HG02763 (cell line): ENCODE measurements around the gene HELZ2.

Source experiments
- ATAC-seq: cut with Tn5 transposase; IDR thresholded peaks from one replicate; pipeline ENCODE4 v1.9.1; 2021; ENCODE audit warnings: mild to moderate bottlenecking, moderate library complexity; ENCODE audit not compliant: unreplicated experiment

Gene HELZ2

DNA sequence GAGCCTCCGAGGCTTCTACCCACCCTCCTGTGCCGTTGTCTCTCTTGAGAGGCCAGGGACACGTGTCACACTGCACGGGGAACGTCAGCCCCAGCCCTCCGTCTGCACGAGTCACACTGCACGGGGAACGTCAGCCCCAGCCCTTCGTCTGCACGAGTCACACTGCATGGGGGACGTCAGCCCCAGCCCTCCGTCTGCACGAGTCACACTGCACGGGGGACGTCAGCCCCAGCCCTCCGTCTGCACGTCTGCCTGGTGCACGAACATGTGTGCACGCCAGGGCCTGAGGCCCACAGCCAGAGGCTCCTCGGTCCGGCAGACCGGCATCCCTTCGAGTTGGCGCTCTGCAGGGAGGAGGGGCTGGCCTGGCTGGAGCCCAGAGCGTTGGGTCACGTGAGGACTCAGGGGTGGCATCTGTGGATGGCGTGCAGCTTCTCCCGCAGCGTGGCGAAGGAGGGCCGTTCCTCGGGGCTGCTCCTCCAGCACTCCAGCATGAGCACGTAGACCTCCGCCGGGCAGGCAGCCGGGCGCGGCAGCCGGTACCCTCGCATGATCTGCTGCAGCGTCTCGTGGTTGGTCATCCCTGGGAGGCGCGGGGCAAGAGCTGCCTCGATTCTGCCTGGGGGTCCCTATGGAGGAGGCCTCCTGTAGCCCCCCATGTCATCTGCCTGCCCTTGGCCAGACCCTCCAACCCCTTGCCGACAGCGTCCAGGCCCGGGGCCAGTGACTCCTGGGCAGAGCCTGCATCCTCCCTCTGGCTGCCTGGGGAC, 33.4 kb downstream of the HELZ2 start:
- no peak for ATAC-seq

DNA sequence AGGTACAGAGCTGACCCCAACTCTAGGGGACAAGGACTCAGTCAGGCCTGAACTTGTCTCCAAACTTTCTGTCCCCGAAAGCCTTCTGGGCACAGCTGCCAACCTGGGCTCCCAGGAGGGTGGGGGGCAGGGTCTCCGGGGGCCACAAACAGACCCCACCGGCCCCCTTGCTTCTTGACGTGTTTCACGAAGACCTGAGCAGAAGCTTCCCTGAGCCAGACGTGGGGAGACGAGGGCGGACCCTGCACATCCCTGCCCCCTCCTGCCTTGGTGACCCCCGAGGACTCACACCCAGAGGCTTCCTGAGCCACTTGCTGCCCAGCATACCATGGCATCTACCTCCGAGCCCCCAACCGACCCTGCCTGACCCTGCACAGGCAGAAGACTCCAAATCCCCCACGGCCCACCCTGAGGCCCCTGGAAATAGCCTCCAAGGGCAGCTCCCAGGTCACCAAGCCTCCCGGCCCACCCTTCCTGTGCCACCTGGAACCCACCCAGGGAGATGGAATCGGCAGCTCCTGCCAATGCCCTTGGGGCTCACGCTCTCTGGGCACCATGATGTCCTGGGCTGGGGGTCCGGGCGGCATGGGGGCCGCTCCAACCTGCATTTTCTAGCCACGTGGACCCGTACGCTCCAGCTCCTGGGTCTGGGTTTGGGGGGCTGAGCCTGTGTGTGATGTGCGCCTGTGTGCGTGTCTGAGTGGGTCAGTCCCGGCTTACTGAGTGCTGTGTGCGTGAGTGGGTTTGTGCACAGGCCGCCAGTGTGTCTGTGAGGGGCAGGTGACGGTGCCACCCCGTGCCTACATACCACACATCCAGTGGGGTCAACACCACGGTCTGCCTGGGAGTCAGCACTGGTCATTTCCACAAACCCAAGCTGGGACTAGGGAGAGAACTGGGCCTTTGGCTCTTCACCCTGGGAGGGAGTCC, 34.3 kb downstream of the HELZ2 start:
- no peak for ATAC-seq

DNA sequence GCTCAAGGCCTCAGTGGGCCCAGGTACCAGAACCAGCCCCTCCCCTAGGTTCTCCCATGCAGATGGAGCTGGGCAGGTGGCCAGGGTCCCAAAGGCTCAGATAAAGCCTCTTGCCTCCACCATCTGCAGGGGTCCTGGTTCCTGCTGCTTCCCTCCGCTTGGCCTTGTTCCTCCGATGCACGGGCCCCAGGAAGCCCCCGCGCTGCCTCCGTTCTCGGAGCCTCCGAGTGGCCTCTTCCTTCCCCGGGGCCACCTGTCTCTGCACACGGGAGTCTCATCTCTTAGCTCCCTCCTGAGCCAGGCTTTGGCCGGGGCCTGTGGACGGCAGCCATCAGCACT, 35.0 kb downstream of the HELZ2 start:
- ATAC-seq, result no peak

DNA sequence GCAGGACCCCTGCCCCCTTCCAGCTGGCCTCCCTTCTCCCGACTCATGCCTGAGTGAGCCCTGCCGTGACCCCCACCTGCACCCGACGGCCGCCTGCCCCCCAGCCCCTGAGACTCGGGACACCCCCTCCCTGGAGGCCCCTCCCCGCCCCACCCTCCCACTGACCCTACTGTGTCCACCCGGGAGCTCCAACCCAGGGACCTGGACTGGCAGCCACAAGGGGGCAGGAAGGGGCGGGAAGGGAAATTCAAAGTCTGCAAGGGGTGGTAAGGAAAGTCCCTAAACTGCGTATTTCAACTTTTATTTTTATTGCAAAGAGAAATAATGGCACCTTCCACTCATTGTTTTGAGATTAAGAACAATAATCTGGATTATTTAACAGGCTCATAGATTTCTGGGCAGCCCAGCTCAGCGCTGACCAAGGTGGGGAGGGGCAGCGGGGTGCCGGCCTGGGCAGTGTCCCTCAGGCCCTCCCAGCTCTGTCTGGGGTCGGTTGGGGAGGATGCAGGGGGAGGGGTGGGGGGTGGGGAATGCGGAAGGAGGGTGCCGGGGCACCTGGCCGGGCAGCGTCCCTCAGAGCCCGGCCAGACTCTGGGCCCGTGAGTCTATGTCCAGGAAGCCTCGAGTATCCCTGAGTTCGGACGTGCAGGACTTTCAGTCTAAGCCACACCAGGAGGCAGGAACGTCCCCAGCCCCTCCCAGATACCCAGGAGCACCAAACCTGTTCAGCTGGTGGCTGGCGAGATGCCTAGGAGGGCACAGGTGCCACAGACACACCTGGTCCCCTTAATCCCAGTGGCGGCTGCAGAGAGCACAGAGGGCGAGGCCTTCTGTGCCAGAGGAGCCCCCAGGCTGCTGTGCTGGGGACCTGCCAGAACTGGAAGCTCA, 35.6 kb downstream of the HELZ2 start:
- ATAC-seq, result no peak

DNA sequence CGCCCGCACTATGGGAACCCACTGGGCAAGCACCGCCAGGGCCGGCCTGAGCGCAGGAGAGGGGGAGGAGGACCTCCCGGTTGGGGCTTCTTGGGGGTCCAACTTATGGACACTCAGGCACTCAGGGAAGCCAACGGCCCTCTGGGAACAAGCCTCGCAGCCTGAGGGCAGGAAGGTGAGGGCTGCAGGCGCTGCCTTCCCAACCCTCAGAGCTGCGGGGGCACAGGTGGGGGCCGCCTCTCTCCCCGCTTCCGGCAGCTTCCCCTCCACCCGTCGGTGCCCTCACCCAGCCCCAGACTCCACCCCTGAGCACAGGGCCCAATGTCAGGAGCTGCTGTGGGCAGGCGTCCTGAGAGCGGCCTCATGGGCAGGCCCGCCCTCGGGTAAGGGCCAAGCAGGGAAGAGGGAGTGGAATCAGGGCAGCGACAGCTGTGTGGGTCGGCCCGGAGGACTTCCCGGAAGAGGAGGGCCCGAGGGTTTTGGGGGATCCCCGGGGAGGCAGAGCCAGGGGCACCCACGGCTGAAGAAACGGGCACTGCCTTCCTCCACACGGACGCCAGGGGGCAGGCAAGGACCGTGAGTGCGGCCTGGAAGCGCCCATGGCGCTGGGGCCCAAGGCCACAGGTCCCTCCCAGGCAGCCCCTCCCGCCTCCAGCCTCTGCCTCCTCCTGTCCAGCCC, 36.4 kb downstream of the HELZ2 start:
- peak; percentile 90 for ATAC-seq

DNA sequence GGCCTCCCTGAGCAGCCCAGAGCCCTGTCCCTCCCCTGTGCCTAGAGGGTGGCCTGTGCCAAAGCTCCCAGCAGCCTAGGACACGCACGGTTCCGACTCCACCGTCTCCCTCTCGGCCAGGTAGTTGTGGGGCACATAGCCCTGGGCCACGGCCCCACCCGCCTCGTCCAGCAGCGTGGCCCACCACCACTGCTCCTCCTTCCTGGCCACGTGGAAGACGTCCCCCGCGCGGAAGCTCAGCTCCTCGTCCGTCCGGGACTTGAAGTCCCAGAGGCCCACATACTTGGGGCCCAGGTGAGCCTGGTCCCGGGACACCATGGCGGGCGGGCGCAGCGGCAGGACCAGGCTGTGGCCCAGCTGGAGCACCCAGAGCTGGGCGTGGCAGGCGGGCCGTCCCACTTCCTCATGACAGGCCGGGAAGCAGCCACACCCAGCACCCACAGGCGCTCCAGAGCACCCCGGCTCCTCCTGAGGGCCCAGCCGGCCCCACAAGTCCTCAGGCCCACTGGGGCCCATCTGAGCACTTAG, 37.0 kb downstream of the HELZ2 start, which contains the start of gene PTK6:
TSS of gene PTK6 (minus strand) at position 380 of the 528 bp plus-strand sequence. CDS start at position 318, 62 bp downstream.
- no peak for ATAC-seq

DNA sequence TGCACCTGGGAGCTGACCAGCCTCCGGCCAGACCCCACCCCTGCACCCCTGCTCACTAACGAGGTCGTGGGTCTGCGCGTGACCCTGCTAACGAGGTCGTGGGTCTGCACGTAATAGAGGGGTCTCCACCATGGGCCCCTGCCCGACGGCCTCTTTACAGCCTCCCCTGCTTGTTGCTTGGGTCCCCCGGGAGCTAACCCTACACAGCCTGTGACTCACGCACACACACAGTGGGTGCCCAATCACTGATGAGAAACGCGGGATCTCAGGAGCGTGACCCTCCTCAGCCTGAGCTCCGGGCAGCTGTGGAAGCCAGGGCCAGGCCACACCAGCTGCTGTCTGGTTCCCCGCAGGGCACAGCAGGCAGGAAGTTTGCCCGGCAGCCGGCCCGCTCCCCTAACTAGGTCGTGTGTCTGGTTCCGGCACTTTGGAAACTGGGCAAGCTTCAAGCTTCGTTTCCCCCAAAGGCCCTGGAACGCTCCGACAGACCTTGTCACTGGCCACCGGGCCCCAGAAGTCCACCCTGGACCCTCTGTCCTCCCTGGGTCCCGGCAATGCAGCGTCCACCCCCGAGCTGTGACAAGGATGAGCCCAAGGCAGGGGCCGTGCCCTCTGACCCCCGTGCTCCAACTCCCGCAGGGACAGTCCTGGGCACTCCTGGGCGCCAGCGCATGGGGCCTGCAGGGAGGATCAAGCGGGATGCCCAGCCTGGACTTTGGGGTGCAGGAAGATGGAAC, 37.6 kb downstream of the HELZ2 start:
- ATAC-seq, result no peak

DNA sequence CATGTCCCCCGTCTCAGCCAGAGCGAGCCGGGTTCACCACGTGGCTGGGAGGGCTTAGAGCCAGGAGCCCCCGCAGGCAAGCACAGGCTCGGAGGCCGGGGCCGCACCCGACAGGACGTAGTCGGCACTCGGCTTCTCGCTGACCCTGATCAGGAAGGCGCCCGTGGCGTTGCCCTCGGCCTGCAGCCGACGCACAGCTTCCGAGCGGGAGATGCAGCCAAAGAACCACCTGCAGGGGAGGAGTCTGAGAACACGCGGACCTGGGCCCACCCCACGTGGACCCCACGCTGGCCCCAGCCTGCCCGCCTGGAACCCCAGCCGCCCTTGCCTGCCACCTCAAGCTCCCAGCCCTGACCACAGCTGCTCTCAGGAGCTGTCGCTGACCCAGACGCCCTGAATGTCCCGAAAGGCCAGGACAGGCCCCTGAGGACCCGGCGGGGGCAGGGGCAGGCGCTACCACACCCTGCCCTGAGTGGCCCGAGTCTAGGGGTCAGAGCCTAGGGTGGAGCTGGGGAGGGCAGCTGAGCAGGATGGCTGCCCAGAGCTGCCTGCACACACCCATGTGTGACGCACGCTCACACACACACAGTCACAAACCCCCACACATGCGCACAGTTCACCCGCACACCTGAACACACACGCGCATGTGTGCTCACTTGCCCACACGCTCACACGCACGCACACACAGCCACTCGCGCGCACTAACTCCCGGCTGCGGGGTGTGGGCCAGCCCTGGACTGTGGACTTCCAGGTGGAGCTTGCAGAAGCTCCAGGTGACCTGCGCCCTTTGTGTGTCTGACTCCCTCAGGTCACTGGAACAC, 39.0 kb downstream of the HELZ2 start:
- ATAC-seq, result no peak

DNA sequence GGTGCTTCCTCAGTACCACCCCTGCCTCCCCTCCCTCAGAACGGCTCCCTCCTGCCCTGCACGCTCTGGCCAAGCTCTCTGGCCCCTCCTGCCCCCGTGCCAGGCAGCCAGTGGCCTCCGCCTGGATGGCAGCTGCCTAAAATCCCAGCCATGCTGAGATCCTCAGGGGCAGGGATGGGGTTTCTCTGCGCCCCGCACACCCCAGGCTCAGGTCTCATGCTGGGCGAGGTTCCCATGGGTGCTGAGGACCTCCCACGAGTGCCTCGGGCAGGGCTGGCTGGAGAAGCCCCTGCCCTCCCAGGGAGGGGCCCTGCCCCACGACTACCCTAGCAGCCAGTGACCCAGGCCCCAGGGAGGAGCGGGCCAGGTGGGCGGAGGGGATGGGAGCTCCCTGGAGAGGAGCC, 39.6 kb downstream of the HELZ2 start:
- no peak for ATAC-seq

DNA sequence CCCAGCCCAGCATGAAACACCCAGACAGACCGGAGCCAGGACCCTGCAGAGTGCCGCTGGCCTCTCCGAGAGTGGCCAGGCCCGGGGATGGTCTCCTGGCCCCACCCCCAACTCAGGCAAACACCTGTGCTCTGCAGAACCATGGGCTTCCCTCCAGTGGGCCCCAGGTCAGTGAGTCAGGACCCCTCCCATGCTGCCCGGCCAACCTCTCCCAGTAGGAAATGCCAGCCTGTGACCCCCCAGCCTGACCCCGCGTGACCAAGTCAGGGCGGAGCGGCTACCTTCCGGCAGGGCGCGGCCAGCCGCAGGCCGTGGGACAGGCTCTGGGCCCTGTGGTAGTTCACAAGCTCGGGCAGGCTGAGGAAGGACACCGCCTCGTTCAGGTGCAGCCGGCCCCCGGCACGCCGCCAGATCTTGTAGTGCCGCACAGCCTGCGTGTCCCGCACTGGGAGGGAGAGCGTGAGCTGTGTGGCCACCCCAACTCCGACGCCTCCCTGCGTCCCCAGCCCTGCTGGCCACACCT, 40.1 kb downstream of the HELZ2 start:
- no peak for ATAC-seq

DNA sequence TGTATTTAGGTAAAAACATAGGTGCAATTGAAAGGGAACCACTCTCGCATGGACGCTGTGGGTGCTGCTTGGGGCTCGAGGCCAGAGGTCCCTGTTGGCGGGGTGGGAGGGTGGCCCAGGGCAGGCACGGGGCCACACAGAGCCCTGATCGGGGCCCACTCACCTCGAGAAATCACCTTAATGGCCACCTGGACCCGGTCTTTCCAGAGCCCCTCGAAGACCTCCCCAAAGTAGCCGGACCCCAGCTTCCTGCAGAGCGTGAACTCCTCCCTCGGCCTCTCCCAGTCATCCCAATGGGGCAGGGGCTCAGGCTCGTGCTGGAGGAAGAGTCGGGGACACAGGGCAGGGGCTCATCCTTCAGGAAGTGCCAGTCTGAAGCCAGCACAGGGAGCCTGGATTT, 40.7 kb downstream of the HELZ2 start:
- ATAC-seq, result no peak

DNA sequence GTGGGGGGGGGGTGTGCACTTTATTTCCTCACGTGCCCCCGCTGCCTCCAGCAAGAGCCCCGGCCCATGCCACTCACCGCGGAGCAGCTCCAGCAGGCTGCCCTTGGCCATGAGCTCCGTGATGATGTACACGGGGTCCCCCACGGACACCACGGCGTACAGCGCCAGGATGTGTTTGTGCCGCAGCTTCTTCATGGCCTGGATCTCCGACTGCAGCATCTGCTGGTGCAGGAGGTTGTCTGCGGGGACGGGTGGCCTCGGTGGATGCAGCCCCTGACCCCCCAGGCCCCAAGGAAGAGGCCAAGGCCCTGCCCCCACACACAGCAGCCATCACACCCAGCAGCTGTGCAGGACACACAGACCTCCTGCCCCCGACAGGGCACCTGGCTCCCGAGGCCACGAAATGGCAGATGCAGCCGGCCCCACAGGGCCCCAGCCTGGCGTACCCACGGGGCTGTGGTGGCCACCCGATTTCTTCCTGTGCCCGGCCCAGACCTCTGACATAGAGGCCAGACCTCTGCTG, 41.5 kb downstream of the HELZ2 start:
- ATAC-seq, result no peak

DNA sequence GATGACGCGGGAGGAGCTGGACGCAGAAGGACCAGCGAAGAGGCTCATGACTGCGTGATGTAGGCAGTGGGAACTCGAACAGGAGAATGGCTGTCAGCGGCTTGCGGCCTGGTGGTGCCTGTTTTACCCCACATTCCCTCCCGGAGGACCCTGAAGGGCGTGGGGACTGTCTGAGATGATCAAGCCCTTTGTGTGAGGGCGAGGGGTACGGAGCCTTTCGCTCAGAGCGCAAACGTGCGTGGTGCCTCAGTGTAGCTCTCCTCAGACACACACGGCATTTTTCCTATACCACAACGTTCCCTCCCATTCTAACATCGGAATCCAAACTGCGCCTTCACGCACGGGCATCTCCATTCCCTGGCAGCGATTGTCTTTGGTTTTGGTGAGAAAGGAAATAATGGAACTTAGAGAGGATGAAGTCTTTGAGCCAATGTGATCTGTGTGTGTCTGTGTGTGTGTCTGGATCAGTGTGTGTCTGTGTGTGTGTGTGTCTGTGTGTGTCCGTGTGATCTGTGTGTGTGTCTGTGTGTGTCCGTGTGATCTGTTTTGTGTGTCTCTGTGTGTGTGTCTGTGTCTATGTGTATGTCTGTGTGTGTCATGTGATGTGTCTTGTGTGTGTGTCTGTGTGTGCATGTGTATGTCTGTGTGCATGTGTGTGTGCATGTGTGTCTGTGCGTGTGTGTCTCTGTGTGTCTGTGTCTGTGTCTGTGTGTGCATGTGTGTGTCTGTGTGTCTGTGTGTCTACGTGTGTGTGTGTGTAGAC, 42.2 kb downstream of the HELZ2 start:
- no peak for ATAC-seq

DNA sequence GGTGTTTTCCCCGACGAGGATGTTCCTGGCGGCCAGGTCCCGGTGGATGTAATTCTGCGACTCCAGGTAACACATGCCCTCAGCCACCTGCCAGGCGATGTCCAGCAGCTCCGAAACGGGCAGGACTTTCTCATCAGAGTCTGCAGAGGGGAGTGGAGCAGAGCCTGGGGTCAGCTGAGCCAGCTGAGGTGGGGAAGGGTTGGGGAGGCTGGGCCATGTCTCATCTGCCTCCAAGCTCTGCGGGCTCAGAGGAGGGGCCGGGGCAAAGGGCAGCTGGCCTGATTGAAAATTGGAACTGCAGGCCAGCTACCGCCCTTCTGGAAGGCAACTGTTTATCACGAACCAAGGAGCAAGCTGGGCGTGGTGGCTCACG, 43.3 kb downstream of the HELZ2 start:
- no peak for ATAC-seq

DNA sequence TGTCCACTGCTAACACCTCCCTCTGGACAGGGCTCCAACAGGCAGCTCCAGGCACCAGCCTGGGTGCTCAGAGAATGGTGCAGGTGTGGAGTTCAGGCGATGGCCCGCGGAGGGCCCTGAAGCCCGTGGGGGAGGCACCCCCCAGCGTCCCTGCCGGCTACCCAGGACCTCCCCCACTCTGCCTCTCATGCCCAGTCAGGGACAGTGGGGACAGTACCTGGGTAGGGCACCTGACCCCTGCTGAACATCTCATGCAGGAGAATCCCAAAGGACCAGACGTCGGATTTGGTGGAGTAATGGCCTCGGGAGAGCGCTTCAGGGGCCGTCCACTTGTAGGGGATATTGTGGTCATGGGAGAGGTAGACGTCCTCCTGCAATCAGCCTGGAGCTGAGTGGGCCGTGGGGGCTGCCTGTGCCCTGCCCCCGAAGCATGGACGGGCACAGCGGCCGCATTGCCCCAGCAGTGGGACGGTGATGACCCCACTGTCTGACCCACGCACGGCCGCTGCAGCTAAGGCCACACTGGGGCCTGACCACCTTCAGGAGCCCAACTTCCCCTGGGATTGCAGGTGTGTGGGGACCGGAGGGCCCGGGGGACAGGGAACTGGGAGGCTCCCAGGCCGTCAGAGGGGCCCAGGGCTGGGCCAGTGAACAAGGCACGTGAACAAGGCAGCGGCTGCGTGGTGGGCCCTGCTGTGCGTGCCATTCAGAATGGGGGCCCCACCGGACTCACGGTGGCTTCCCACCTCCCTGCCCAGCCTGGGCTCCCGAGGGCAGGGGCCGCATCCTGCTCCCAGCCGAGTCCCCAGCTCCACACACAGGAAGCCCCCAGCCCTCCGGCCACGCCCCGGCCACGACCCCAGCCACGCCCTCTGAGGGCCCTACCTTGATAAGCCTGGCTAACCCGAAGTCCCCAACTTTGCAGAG, 43.9 kb downstream of the HELZ2 start:
- no peak for ATAC-seq

DNA sequence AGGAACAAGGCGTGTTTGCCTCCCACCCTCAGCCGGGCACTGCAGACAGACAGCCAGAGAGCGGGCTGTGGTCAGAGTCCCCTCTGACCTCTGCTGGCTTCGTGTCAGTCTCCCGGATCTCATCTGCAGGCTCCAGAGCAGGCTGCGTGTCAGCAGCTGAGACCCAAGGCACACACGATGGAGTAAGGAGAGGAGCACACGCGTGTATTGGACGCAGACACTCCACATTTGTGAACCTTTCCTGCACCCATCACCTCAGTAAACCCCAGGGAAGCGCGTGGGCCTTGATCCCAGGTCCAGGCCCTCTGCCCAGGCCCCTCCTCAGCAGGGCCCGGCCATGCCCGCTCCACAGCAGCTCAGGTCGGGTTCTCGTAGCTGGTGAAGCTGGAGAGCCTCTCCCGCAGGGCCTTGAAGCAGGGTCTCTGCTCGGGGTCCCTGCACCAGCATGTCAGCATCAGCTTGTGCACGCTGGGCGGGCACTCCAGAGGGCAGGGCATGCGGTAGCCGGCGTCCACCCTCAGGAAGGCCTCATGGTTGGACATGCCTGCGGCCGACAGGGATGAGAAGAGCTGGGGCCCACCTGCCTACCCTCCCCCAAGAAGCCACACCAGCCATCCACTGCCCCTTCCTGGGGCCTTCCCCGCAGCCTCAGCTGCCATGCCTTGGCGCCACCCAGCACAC, 44.7 kb downstream of the HELZ2 start:
- ATAC-seq, result no peak
